B cell (primary cell): ENCODE data around the gene XRRA1. TPM values are rescaled to one million over a fixed set of nuclear protein-coding genes. Genes with fewer than 3 reads are reported as not detected.

Source experiments
- ATAC-seq: fragments of 200-7000 bp; cut with Tn5 transposase; one replicate; pipeline ENCODE4 v1.10.0; 2021; ENCODE audit warnings: low read depth, mild to moderate bottlenecking, moderate number of reproducible peaks, moderate library complexity
- CTCF ChIA-PET: fragments of 350-600 bp; sonication (Branson Sonifier 250); formaldehyde crosslinking; loops from one replicate; lab custom pipeline; 2021; ENCODE audit warnings: antibody characterized with exemption, inconsistent platforms; lab: Charles Lee
- POLR2A ChIA-PET: fragments of 350-600 bp; sonication (Branson Sonifier 250); formaldehyde crosslinking; loops from one replicate; lab custom pipeline; 2021; ENCODE audit warnings: antibody characterized with exemption; lab: Charles Lee
- DNase-seq: peaks from one replicate; pipeline ENCODE4 v3.0.0; 2013
- H2AFZ ChIP-seq: 2 replicates; pipeline ENCODE4 v1.6.1; 2012; ENCODE audit warnings: mild to moderate bottlenecking, low read depth, low read length; ENCODE audit not compliant: insufficient read depth, poor library complexity, severe bottlenecking
- H3K27ac ChIP-seq, 2 donors: 1 replicate in 1 of 2; 2 replicates in 1 of 2; pipeline ENCODE4 v1.5.1; 2012 to 2013; ENCODE audit warnings: low read length in 2 of 2, mild to moderate bottlenecking in 2 of 2, moderate library complexity in 1 of 2
- H3K27me3 ChIP-seq, 4 experiments: fragments of 200-600 bp in 1 of 4; sonication (generic) in 1 of 4; replicated peaks in 1 of 4; 1 replicate in 2 of 4; 2 replicates in 2 of 4; pipeline versions ENCODE4 v1.6.1 to v1.7.0; 2013 to 2016; ENCODE audit warnings: low read length in 3 of 4, mild to moderate bottlenecking in 2 of 4, mixed read lengths in 1 of 4, moderate library complexity in 1 of 4; ENCODE audit not compliant: insufficient read depth in 4 of 4, control insufficient read depth in 3 of 4; ENCODE audit errors: control extremely low read depth in 1 of 4
- H3K36me3 ChIP-seq, 2 experiments: replicated peaks in 1 of 2; 1 replicate in 1 of 2; 2 replicates in 1 of 2; pipeline versions ENCODE4 v1.6.1 to v1.7.1; 2013; ENCODE audit warnings: low read length in 1 of 2; ENCODE audit not compliant: insufficient read depth in 2 of 2, control insufficient read depth in 1 of 2; ENCODE audit errors: control extremely low read depth in 1 of 2, extremely low read depth in 1 of 2
- H3K4me1 ChIP-seq, 2 donors: fragments of 200-600 bp in 1 of 2; sonication (generic) in 1 of 2; 1 replicate in 1 of 2; 2 replicates in 1 of 2; pipeline versions ENCODE4 v1.5.1 to v1.6.1; 2013 to 2017; ENCODE audit warnings: low read length in 2 of 2; ENCODE audit not compliant: control insufficient read depth in 2 of 2, insufficient read depth in 2 of 2
- H3K4me2 ChIP-seq: replicated peaks from 2 replicates; pipeline ENCODE3; 2012; ENCODE audit warnings: mild to moderate bottlenecking, low read depth, low read length; ENCODE audit not compliant: poor library complexity, severe bottlenecking
- H3K4me3 ChIP-seq, 5 experiments: fragments of 200-600 bp in 1 of 5; sonication (generic) in 1 of 5; 1 replicate in 3 of 5; 2 replicates in 2 of 5; pipeline versions ENCODE4 v1.5.1 to v1.7.0; 2011 to 2016; ENCODE audit warnings: low read length in 4 of 5, mild to moderate bottlenecking in 4 of 5, low read depth in 2 of 5, control low read depth in 1 of 5, moderate library complexity in 1 of 5; ENCODE audit not compliant: insufficient read depth in 1 of 5; ENCODE audit errors: control extremely low read depth in 1 of 5, extremely low read depth in 1 of 5
- H3K79me2 ChIP-seq: fragments of 200-600 bp; sonication (generic); one replicate; pipeline ENCODE4 v1.6.0; 2016; ENCODE audit warnings: low read length; ENCODE audit not compliant: control insufficient read depth, insufficient read depth
- H3K9ac ChIP-seq: fragments of 200-600 bp; sonication (generic); 2 replicates; pipeline ENCODE4 v1.6.1; 2017; ENCODE audit warnings: mild to moderate bottlenecking, low read length, moderate library complexity
- H3K9me3 ChIP-seq, 3 donors: one replicate each; pipeline versions ENCODE4 v1.6.1 to v1.7.1; 2013; ENCODE audit warnings: low read length in 2 of 3; ENCODE audit not compliant: control insufficient read depth in 2 of 3, insufficient read depth in 1 of 3; ENCODE audit errors: control extremely low read depth in 1 of 3
- H4K20me1 ChIP-seq: 2 replicates; pipeline ENCODE4 v1.6.0; 2012; ENCODE audit warnings: mild to moderate bottlenecking, low read length; ENCODE audit not compliant: insufficient read depth, control insufficient read depth, poor library complexity, severe bottlenecking
- H3K27ac Mint-ChIP-seq: one replicate; pipeline ENCODE4 v1.8.0; 2021; ENCODE audit warnings: mixed read lengths
- H3K27me3 Mint-ChIP-seq: one replicate; pipeline ENCODE4 v1.8.0; 2021; ENCODE audit warnings: mixed read lengths
- H3K4me1 Mint-ChIP-seq: one replicate; pipeline ENCODE4 v1.8.0; 2021; ENCODE audit warnings: mixed read lengths
- H3K4me3 Mint-ChIP-seq: one replicate; pipeline ENCODE4 v1.8.0; 2021; ENCODE audit warnings: mixed read lengths
- H3K9me3 Mint-ChIP-seq: one replicate; pipeline ENCODE4 v1.8.0; 2022; ENCODE audit warnings: mixed read lengths; ENCODE audit not compliant: insufficient read depth
- CTCF ChIP-seq: fragments of 200-600 bp; IDR thresholded peaks from one replicate; pipeline ENCODE4 v1.8.0; 2022; ENCODE audit warnings: antibody characterized with exemption, mild to moderate bottlenecking
- EZH2 ChIP-seq: IDR thresholded peaks from 2 replicates; pipeline ENCODE4 v1.6.1; 2012; ENCODE audit warnings: borderline replicate concordance, low read depth, mild to moderate bottlenecking, moderate library complexity, low read length; ENCODE audit not compliant: insufficient read depth, poor library complexity, severe bottlenecking
- WGBS: methylation state at CpG from one replicate; pipeline ENCODE4 v1.1.5; 2013; ENCODE audit warnings: missing lambda C conversion rate; ENCODE audit not compliant: insufficient coverage; 5-methylcytosine and 5-hydroxymethylcytosine counted together
- intact Hi-C: fragments of 100-400 bp; cut with micrococcal nuclease; formaldehyde crosslinking; loops from one replicate; pipeline ENCODE4 v1.10.0; 2022
- polyA plus RNA-seq: library from polyadenylated mRNA; depleted of rRNA; stranded (reverse); fragments of >200 nt; gene quantifications from 2 replicates; pipeline ENCODE4 v1.2.3, GENCODE V29; 2012
- total RNA-seq, 2 donors: library from RNA; stranded (reverse); fragments of 120-200 nt in 1 of 2; gene quantifications; 1 replicate in 1 of 2; 2 replicates in 1 of 2; pipeline versions ENCODE4 v1.2.3 to v1.2.4, GENCODE V29; 2013 to 2022

XRRA1 gene
- total and polyA plus RNA-seq, 2 donors (not counting 1 experiment from before 2014, with no cell fraction given), result 6.9 to 80.8 TPM

GRCh38 chr11:74819400-74819799, 129.5 kb downstream of the XRRA1 start:
- H3K4me1 ChIP-seq, result no peaks in the 10 kb centered on the region

More at GRCh38 chr11:74819400-74819799, 129.5 kb downstream of the XRRA1 start:
- Histone ChIP-seq H3K79me2 (peaks cover 21% of the 10 kb centered on the region), H4K20me1 (peaks cover 12% of the 10 kb centered on the region), H3K9me3 (peaks cover 0 to 8% (median 3%) of the 10 kb centered on the region in 3 donors), H2AFZ (no peak overlapping the region), H3K4me3 (no peak overlapping the region), H3K9ac (no peak overlapping the region), H3K36me3 (peaks cover 14 to 74% of the 10 kb centered on the region in 2 experiments), H3K27me3 (no peaks in the 10 kb centered on the region), H3K4me2 (no peak overlapping the region), H3K27ac (no peak overlapping the region)
- Mint-ChIP-seq H3K4me1 (no peaks in the 10 kb centered on the region), H3K9me3 (no peaks in the 10 kb centered on the region), H3K27me3 (no peaks in the 10 kb centered on the region), H3K27ac (no peak overlapping the region), H3K4me3 (no peak overlapping the region)
- DNase-seq (no peak), ATAC-seq (no peak)
- CTCF ChIA-PET, result no interaction called here
- TF ChIP-seq CTCF, result no peak
- TF ChIP-seq EZH2, result no peak
- no CpG with 5 or more reads among the region's 1 CpG for WGBS
- intact Hi-C loops, result no loop called here
- POLR2A ChIA-PET, result no interaction called here
